SU-DHL-6 (cell line): Measurements from ENCODE around the gene EXOC3L1.

ENCODE experiments used
- EZH2phosphoT487 ChIP-seq: fragments of 200-600 bp; sonication (generic), shearing (Covaris generic); conservative IDR thresholded peaks from 2 replicates; pipeline ENCODE4 v1.6.1; 2018; ENCODE audit warnings: mild to moderate bottlenecking, antibody characterized with exemption, low read length, moderate library complexity, mixed read lengths
- TF ChIP-seq, protein P1 (sequence below): fragments of 200-600 bp; sonication (generic); IDR thresholded peaks from one replicate; pipeline ENCODE4 v1.5.1; 2017; ENCODE audit warnings: antibody characterized with exemption, mild to moderate bottlenecking, low read length, moderate library complexity; ENCODE audit not compliant: insufficient read depth, poor library complexity, severe bottlenecking

DNA sequence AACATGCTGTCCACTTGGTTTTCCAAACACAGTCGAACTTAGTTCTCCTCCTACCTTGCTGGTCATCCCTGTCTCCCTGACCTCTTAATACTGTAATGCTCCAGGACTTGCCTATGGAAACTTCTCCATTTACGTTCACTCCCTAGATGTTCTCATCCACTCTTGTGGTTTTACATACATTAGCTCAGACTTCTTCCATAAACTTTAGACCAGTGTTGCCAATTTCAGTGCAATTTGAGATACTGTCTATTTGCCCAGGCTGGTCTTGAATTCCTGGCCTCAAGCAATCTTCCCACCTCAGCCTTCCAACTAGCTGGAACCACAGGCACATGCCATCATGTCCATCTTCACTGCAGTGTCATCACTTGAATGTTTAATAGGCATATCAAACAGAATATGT lies 7.6 kb downstream of the EXOC3L1 start:
- TF ChIP-seq, protein P1, sequence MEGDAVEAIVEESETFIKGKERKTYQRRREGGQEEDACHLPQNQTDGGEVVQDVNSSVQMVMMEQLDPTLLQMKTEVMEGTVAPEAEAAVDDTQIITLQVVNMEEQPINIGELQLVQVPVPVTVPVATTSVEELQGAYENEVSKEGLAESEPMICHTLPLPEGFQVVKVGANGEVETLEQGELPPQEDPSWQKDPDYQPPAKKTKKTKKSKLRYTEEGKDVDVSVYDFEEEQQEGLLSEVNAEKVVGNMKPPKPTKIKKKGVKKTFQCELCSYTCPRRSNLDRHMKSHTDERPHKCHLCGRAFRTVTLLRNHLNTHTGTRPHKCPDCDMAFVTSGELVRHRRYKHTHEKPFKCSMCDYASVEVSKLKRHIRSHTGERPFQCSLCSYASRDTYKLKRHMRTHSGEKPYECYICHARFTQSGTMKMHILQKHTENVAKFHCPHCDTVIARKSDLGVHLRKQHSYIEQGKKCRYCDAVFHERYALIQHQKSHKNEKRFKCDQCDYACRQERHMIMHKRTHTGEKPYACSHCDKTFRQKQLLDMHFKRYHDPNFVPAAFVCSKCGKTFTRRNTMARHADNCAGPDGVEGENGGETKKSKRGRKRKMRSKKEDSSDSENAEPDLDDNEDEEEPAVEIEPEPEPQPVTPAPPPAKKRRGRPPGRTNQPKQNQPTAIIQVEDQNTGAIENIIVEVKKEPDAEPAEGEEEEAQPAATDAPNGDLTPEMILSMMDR = no peak
- TF ChIP-seq EZH2phosphoT487 = no peak
